Endothelial cell of hepatic sinusoid (primary cell): ENCODE measurements around the gene MEGF11.

ENCODE experiments used
- in situ Hi-C: cut with HindIII; loops from 2 replicates; pipeline ENCODE4 v1.10.0; 2017; ENCODE audit warnings: low sequenced_read_pairs

MEGF11 gene

DNA sequence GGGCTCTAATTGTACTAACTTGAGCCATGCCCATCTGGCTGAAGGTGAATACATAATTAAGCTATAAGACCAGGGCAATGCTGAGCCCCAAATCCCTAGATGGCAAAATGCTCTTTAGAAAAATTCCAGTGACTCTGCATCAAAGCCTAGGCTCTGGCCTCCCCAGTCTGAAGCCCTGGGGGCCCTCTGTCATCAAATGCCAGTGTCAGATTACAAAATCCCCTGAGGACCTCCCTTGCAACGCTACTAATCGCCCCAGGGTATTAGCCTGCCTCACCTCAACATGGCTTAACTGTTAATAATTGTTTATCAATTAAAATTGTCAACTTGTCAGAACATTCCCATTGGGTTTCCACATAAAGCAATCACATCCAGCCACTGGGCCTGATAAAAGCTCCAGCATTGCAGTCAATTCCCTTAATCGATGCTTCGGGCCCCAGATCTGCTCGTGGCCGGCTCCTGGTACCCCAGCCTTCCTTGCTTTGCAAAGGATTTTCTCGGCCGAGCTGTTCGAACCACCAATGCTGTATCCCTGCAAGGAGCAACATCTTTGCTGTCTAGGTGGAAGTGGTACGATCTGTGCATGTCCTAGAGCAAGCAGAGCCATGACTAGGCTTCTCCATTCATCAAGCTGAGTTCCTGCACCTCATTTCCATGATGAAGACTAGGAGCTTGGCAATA, 151.7 kb downstream of the MEGF11 start:
- in situ Hi-C loops: no loop called here

- in situ Hi-C loops: no loop called here
These were observed 152.8 kb downstream of the MEGF11 start for GRCh38 chr15:66100761-66101160.

GRCh38 chr15:66099950-66100671, 153.4 kb downstream of the MEGF11 start:
- in situ Hi-C loops: no loop called here

- in situ Hi-C loops: no loop called here
These were observed 155.6 kb downstream of the MEGF11 start for GRCh38 chr15:66098022-66098363.

DNA sequence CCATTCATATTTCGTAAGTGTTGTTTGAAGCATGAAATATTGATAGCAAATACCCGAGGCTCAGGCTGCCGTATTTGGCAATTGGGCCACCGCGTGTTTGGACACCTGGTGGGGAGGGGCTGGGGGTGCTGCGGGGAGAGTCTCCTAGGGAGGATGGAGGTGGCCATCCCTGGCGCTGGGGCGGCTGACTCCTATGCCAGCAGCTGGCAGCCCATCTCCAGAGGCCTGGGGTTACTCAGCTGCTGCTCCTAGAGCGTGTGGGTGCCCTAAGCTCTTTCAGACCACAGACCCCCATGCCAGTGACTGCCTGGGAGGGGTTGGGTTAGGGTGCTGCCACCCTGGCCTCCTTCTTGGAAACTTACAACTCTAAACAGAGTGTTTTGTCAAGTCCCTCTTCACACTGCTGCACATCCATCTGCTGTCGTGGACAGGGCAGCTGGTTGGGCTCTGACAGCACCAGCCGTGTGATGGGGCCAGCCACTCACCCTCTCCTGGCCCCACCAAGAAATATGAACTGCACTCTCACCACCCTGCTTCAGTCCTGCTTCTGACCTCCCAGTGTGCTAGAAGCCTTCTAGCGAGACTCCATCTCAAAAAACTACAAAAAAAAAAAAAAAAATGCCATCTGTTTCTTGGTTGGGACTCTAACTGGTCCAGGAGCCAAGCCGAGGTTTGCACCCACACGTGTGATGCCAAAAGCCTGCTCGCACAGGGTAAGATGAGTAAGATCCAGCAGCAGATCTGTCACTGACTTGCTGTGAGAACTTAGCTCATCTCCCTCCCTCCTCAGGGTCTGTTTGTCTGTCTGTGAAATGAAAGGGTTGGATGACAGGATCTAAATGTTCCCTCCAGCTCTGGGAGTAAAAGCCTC, 156.2 kb downstream of the MEGF11 start:
- in situ Hi-C loops: no loop called here

DNA sequence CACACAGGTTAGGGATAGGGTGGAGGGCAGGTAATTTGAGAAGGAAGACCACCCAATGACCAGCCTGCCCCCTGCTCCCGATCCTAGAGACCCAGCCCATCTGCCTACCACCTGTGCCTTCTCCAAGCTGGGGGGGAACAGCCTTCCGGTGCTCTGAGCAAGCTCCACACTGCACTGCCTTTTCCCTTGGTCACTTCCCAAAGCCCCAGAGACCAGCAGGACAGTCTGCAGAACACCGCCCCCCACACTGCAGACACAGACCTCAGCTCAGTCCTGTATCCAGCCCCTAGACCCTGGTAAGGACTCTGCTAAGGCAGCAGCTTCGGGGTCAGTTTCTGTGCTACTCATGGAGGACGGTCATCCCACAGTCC, 156.9 kb downstream of the MEGF11 start:
- in situ Hi-C loops: no loop called here

DNA sequence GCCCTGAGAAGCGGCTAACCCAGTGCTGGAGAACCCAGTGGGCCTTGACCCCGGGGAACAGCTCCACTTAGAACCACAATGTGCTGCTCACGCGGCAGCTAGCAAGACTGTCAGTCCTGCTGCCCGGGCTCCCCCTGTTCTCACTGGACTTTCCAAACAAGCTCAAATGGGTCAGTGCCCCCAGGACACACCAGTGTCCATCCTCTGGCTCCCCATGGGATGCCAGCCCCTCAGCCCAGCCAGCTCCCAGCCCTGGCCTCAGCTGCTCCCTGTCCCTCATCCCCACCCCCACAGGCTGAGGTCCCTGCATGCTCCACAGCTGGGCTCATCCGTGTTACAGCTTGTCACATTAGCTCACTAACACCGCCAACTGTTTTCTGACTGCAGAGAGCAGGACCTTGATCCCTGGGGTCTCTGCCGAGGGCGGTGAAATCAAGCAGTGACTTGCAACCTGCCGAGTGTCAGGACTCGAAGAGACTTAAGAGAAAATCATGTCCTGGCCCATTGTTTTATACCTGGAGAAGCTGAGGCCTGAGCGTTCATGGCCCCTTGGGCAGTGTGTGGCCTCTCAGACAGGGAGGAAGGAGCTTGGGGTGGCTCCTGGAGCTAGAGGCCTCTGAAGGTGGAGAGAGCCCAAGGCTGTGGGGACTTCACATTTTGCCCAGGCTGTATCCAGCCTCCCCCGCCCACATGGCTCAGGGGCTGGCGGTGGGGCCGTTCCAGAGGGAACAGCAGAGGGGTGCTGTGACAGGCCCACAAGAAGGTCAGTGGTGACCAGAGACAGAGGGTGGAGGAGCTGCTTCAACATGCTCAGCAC, 157.5 kb downstream of the MEGF11 start:
- in situ Hi-C loops: no loop called here

GRCh38 chr15:66094331-66094730, 159.2 kb downstream of the MEGF11 start:
- in situ Hi-C loops: no loop called here

DNA sequence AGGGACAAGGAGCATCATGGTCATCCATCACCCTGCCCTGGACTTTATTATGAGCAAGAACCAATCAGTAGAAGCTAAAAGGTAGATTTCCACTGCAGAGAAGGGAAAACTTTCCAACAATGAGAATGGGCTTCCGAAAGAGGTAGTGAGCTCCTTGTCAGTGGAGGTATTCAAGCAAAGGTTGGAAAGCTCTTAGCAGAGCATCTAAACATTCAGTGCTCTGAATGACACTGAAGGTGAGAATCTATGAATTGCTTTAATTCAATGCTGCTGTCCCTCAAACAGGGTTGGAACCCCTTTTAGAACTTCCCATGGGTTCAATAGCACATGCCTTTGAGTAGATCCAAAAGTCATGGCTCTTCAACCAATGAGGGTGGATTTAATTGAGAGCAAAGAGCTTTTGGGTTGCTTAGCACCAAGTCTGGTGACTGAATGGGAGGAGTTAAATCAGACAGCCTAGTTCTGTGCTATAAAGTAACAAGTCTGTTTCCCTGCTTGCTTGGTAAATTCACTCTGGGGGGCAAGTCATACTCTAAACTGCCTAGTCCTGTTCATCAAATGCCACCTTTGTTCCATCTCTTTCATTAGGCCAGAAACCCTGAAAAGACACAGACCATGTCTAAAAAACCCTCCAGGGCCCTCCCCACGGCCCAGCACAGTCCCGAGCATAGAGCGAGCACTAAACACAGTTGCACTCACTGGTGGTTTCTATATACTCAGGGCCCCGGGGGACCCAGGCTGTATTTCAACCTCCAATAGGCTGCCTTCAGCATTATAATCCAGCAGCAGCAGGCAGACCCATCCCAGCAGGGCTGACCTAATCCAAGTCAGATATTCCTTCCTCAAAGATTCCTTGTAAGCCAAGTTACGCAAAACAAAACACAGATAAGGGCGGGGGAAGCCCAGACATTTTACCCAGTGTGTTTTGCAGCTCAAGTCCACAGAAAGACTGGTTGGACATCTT, 161.2 kb downstream of the MEGF11 start:
- in situ Hi-C loops: no loop called here

- in situ Hi-C loops: no loop called here
These were observed 164.0 kb downstream of the MEGF11 start for GRCh38 chr15:66089509-66089908.

GRCh38 chr15:66089049-66089448, 164.5 kb downstream of the MEGF11 start:
- in situ Hi-C loops: no loop called here

- in situ Hi-C loops: no loop called here
These were observed 168.4 kb downstream of the MEGF11 start for GRCh38 chr15:66085128-66085527.

DNA sequence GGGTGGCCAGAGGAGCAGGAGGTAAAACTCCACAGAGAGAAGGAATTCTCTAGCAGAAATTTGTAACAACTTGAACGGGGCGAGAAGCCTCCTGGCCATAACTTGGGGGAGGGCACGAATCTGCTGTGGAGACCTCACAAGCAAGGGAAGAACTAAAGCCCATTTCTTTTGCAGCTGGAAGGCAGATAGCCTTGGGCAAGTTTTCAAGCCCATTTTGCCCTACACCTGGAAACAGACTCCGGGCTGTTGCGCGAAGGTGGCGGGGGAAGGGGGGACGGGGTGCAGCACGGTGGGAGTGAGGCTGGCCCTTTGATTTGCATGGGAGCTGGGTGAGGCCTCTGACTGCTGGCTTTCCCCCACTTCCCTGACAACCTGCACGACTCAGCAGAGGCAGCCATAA, 168.8 kb downstream of the MEGF11 start:
- in situ Hi-C loops: no loop called here

DNA sequence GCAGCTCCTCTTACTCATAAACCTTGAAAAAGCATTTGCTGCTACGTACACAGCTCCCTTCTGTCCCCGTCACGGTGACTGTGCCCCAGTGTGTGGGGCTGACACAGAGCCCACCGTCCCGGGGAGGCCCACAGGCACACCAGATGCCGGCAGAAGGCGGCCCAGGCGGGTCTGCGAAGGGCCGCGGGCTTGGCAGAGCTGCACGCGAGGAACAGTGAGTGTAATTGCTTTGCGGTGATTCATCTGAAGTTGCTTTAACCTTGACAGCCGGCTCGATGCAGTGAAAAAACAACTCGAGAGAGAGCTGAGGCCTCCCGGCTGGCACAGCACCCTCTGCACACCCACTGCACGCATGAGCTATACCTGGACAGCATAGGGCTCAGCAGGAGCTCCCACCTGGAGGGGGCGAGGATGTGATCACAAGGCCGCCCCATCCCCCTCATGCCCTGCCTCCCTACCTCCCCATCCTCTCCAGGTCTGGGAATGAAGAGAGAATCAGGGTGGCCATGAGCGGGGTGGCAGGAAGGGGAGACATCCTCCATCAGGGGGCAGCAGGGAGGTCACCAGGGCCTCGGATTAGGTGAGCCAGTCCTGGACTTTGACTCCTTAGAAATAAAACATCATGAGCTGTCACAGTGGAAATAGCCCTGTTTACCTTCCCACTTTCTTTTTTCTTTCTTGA, 172.7 kb downstream of the MEGF11 start:
- in situ Hi-C loops: no loop called here

GRCh38 chr15:66078929-66079275, 174.6 kb downstream of the MEGF11 start:
- in situ Hi-C loops: no loop called here

GRCh38 chr15:66078196-66078928, 175.2 kb downstream of the MEGF11 start:
- in situ Hi-C loops: no loop called here

- in situ Hi-C loops: no loop called here
These were observed 176.3 kb downstream of the MEGF11 start for GRCh38 chr15:66077320-66077663.

DNA sequence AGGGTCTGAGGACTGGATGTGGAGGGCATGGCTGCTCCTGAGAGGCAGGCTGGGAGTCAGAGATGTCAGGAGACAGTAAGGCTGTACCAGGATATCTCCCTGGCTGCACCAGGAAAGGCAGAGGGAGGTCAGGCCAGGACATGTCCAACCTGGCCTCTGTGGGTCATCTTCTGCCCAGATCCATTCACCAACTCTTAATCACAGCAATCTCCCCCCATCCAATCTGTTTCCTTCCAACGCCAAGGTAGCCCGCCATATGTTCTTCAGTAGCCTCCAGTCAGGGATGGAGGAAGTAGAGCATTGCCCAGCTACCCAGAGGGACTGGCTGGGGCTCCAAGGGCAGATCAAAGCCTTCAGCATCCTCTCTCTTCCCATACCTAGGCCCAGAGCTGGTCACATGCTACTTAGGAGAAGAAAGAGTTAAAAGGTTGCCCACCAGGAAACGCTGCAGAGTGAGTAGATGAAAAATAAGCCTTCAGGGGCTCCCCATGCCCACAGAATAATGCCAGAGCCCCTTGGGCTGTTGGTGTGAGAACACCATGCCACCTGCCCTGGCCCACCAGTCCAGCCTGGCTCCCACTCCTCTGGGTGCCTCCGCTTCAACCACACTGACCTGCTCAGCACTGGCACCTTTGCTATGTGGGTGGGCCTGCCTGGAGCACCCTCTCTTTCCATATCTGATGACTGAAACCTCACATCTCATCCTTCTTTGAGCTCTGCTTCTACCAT, 176.8 kb downstream of the MEGF11 start:
- in situ Hi-C loops: no loop called here
